Stimulated activated CD8-positive, alpha-beta memory T cell treated with anti-CD3 and anti-CD28 coated beads, Interleukin-7, amount 100 ng/mL, for 4 hours (primary cell): ENCODE measurements around the gene LRFN2.

ENCODE experiments used
- DNase-seq, 2 donors: peaks; one replicate each; pipeline ENCODE4 v3.0.0-alpha.2; 2020; ENCODE audit warnings: low read depth in 2 of 2

Gene LRFN2

GRCh38 chr6:40586369-40587201 is 579 bp downstream of the LRFN2 start:
- no peak for DNase-seq

- no peak for DNase-seq
Observed at GRCh38 chr6:40585651-40586269, 1.4 kb downstream of the LRFN2 start.

GRCh38 chr6:40585223-40585622 is 1.9 kb downstream of the LRFN2 start:
- no peak for DNase-seq

DNA sequence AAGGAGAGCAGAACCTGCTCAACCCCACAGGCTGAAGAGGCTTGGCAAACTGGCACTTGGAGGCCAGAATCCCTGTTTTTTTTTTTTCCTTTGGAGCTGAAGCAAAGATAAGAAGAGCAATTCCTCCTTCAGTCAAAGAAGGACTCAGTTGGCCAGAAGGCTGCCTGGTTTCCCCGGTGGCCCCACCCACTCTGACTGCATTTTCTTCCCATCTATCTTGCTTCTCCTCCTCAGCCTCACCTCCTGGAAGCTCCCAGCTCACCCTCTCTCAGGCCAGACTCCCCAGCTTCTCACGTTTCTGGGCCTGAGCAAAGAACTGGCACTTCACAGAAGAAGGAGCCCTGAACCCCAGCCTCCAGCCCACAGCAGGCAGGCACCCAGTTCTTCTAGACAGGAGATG is 2.4 kb downstream of the LRFN2 start:
- no peak for DNase-seq

GRCh38 chr6:40583709-40584108 is 3.5 kb downstream of the LRFN2 start:
- no peak for DNase-seq

GRCh38 chr6:40582892-40583291 is 4.3 kb downstream of the LRFN2 start:
- DNase-seq: no peak

DNA sequence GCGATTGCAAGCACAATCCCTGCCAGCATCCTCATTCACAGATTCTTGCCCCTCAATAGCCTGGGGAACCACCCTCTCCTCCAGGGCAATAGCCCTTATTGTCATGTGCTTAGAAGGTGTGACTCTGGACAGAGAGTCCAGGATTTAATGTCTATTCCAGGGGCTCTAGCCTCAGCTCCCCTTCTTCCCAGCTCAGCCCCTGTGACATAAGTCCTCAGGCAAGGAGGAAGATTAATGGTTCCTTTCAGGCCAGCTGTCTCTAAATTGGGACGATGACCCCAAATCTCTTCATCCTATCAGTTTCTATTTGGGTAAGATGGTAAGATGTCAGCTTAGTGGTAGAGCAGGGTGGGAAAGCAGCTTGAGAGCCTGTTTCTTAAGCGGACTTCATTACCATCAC is 8.1 kb downstream of the LRFN2 start:
- no peak for DNase-seq

DNA sequence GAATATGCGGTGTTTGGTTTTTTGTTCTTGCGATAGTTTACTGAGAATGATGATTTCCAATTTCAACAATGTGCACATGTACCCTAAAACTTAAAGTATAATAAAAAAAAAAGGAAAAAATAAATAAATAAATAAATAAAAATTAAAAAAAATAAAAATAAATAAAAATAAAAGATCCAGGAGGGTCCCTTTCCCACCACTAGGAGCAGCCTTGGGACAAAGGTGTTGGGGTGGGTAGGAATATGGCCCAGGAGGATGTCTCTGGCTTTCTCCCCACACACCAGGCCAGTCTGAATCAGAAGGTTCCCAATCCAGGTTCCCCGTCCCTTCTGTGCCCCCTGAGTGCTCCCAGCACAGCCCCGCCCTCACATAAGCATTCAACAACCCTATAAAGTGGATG is 9.5 kb downstream of the LRFN2 start:
- no peak for DNase-seq

DNA sequence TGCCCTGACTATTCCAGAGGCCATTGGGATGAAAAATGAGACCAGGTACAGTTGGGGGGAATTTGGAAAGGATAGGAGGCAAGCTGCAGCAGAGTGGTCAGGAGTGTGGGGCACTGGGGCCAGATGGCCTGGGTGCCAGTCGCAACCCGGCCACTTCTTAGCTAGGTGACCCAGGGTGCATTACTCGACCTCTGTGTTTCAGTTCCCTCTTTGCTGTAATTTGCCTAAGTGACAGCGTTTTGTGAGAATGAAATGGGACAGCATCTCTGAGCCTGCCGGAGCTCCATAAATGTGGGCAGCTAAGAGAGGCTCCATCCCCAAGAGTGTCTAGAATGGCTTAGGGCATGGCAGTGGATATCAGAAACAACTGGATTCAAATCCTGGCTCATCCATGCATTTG is 13.9 kb downstream of the LRFN2 start:
- no peak for DNase-seq

GRCh38 chr6:40569162-40569910 is 17.8 kb downstream of the LRFN2 start:
- DNase-seq: no peak

DNA sequence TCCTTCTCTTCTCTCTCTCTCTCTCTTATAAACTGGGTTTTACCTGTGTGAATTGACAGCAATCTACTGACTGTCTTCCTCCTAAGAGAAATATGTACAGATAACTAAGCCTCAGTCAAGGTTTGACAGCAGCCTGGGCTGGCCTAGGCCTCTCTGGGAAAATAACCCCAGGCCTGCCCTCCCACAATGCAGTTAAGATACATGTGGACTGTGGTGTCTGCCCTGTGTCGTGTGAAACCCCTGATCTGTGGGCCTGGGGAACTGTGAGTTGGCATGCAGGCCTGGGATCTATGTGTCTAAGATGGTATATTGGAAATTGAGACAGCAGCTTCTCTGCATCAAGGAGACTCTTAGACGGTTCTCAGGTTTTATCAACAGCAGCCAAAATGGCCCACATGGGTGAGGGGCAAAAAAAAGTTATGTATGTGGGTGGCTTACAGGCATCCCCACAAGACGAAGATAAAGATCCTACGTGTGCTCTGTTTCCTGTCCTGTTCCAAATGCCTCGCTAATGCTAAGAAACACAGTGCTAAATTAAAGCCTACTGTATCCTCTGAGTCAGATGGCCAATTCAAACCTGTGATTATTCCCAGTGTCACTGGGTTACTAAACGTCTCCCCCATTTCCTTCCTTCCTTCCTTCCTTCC is 19.0 kb downstream of the LRFN2 start:
- DNase-seq: no peak

DNA sequence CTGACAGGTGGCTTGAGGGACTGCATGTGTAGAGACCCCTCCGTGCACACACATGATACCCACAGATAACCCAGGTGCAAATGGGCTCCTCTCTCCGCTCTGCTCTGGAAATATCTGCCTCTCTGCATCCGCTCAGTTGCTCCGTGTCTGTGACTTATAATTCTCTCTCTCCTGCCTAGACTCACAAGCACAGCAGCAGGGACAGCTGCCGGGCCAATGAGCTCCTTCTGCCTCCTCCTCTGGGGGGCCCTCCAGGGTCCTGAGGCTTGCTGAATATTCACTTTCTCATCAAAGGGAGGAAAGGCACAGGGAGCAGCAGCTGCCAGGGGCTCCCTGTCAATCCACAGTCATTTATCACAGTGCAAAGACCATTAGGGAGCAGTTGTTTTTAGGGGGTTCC is 24.1 kb downstream of the LRFN2 start:
- no peak for DNase-seq

DNA sequence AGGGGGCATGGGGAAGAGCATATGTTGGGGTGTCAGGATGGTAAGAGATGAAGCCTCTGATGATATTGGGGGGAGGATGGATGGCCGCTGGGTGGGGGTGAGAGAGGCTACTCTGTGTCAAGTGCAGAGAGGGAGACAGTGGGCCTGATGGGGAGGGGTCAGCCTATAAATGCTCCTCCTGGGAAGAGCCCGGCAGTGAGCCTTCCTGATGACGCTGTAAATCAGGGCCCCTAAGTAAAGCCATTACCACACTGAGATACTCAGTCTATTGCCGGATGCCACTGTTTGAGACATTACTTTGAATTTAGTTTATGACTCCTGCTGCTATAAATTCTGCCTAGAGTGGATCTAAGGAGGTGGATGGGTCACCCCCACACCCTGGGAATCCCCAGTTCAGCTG is 28.1 kb downstream of the LRFN2 start:
- no peak for DNase-seq

DNA sequence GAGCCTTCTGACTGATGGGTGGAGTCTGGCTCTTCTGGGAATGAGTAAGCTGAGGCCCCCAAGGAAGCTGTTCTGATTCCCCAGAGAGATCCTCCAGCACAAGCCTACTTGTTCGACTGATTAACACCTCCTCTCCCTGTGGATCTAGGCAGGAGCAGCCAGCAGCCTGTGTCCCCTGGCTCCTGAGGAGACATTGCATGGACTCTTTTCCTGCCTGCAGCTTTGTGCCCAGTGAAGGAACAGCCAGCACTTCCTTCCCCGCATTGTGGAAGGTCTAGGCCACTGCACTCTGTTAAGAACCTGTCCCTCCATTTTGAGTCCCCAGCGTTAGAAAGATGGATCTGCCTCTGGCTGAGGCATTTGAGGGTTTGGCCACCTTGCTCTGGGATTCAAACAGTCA is 29.1 kb downstream of the LRFN2 start:
- DNase-seq: no peak

DNA sequence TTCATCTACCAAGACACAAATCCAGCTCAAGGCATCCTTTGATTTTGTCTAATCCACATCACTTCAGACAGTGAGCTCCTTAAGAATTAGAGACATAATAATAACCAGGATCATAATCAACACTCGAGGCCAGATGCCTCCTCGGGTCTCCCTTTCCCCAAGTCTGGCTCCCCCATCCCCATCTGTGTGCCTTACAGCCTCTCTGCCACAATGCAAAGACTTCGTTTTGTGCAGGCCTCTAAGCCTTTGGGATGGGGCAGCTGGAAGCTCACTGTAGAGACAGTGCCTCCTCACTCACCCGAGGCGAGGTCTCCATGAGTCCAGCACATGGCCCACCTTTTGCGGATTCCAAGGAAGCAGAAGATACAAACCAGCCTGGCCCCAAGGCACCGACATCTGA is 30.3 kb downstream of the LRFN2 start:
- no peak for DNase-seq

GRCh38 chr6:40556023-40556422 is 31.1 kb downstream of the LRFN2 start:
- DNase-seq: no peak

- no peak for DNase-seq
Observed at GRCh38 chr6:40555092-40555491, 32.1 kb downstream of the LRFN2 start.

GRCh38 chr6:40552941-40553340 is 34.2 kb downstream of the LRFN2 start:
- no peak for DNase-seq

DNA sequence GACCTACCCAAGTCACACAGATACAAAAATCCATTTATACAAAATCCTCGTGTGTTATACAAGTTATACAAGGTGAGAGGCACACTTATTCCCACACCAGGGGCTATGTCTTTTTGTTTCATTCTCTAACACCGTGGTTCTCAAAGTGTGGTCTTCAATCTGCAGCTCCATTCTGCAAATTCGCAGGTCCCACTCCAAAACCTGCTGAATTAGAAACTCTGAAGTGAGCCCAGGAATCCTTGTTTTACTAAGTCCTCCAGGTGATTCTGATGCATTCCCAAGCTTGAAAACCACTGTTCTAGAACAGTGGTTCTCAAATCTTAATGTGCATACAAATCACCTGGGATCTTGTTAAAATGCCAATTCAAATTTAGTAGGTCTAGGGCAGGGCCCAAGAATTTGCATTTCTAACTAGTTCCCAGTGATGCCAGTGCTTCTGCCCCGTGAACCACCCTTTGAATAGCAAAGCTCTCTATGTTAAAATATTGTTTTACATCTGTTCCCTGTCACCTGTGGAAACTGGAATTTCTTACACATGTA is 35.1 kb downstream of the LRFN2 start:
- no peak for DNase-seq

DNA sequence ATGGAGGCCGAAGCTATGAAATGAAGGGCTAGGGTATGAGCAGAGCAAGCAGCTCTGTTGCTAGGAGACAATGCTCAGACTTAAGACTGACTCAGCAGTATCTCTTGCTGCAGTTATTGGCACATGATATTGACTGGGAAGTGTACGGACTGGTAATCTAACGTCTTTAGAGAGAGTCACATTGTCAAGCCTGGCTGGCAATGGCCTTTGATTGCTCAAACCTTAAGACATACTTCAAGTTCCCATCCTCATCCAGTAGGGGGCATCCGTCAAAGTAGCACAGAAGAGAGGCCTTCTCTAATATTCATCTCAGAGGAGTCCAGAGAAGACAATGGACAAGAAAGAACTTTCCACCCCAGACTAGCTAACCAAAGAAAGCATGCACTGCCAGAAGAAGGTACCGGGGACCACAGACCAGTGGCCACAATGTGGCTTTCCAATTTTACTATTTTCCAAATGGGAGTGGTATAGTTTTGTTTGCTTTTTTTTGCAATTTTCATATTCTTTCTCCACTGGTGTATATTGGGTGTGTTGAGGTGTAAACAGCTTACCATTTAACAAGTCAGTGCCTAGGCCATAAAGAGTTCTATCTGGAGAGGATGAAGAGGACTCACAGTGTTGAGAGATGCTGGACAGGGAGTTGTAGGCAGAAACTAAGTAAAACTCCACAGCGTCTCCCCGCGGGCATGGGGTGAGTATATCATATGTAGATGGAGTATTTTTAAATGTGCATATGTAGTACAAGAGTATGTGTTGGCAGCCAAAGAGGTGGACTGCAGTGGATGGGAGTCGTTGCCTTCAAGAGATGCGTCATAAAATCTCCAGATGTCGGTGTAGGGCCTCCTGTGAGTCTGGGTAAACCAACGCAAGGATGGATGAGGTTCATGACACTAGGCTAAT is 36.7 kb downstream of the LRFN2 start:
- no peak for DNase-seq

- DNase-seq: no peak
Observed at GRCh38 chr6:40545954-40546353, 41.2 kb downstream of the LRFN2 start.
